Measurements from ENCODE around the gene POU6F1.
"Not testable (repeated sequence)": the region's sequence is repeated elsewhere in the genome, so short reads cannot be mapped to it uniquely, and the experiment has no call there.

POU6F1 gene

DNA sequence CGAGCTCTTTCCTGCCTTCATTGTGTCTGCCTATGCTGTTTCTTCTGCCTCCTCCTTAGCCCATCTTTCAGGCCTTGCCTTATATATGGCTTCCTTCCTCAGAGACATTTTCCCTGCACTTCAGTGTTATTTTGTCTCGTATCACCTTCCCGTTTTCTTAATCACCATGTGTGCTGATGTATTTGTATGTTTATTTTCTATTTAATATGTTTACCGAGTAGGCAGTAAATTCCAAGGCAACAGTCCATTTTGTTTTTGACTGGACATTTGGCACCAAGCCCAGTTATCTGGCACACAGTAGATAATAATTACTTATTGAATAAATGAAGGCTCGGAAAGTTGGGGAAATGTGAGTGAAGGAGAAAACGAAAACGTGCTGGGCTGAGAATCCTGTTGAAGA lies 4.6 kb upstream of the POU6F1 start:
- TF ChIP-seq POLR2AphosphoS5 (IDR thresholded peaks at IDR 0.05; ENCODE audit: low read depth), result no peak
- TF ChIP-seq, protein P1, sequence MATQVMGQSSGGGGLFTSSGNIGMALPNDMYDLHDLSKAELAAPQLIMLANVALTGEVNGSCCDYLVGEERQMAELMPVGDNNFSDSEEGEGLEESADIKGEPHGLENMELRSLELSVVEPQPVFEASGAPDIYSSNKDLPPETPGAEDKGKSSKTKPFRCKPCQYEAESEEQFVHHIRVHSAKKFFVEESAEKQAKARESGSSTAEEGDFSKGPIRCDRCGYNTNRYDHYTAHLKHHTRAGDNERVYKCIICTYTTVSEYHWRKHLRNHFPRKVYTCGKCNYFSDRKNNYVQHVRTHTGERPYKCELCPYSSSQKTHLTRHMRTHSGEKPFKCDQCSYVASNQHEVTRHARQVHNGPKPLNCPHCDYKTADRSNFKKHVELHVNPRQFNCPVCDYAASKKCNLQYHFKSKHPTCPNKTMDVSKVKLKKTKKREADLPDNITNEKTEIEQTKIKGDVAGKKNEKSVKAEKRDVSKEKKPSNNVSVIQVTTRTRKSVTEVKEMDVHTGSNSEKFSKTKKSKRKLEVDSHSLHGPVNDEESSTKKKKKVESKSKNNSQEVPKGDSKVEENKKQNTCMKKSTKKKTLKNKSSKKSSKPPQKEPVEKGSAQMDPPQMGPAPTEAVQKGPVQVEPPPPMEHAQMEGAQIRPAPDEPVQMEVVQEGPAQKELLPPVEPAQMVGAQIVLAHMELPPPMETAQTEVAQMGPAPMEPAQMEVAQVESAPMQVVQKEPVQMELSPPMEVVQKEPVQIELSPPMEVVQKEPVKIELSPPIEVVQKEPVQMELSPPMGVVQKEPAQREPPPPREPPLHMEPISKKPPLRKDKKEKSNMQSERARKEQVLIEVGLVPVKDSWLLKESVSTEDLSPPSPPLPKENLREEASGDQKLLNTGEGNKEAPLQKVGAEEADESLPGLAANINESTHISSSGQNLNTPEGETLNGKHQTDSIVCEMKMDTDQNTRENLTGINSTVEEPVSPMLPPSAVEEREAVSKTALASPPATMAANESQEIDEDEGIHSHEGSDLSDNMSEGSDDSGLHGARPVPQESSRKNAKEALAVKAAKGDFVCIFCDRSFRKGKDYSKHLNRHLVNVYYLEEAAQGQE (IDR thresholded peaks at IDR 0.05; ENCODE audit: insufficient replicate concordance, low read depth), result no peak
- no peak for TF ChIP-seq GABPA (IDR thresholded peaks at IDR 0.05; ENCODE audit: low read depth)
- TF ChIP-seq SPI1 (IDR thresholded peaks at IDR 0.05; ENCODE audit: borderline replicate concordance, low read depth), result no peak
- TF ChIP-seq, protein P2, sequence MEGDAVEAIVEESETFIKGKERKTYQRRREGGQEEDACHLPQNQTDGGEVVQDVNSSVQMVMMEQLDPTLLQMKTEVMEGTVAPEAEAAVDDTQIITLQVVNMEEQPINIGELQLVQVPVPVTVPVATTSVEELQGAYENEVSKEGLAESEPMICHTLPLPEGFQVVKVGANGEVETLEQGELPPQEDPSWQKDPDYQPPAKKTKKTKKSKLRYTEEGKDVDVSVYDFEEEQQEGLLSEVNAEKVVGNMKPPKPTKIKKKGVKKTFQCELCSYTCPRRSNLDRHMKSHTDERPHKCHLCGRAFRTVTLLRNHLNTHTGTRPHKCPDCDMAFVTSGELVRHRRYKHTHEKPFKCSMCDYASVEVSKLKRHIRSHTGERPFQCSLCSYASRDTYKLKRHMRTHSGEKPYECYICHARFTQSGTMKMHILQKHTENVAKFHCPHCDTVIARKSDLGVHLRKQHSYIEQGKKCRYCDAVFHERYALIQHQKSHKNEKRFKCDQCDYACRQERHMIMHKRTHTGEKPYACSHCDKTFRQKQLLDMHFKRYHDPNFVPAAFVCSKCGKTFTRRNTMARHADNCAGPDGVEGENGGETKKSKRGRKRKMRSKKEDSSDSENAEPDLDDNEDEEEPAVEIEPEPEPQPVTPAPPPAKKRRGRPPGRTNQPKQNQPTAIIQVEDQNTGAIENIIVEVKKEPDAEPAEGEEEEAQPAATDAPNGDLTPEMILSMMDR (IDR thresholded peaks at IDR 0.05; ENCODE audit: insufficient read depth, low read length), result no peak
- no peak for DNase-seq (ENCODE audit: low read depth in 1 of 2, low spot score in 1 of 2)
- Histone ChIP-seq H3K27me3 (ENCODE audit: insufficient read depth, poor library complexity, severe bottlenecking) (no peaks in the 10 kb centered on the region), H3K27ac (replicated peaks) (no peak overlapping the region), H3K4me3 (replicated peaks; ENCODE audit: insufficient read depth, low read length) (no peak overlapping the region)

DNA sequence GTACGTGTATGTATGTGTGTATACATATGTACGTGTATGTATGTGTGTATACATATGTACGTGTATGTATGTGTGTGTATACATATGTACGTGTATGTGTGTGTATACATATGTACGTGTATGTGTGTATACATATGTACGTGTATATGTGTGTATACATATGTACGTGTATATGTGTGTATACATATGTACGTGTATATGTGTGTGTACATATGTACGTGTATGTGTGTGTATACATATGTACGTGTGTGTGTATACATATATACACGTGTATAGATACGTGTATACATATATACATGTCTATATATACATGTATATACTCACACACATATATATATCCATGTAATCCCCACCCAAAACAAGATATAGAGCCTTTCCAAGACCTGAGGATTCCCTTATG lies 2.0 kb upstream of the POU6F1 start:
- not testable (repeated sequence) for H3K4me3 ChIP-seq (replicated peaks; ENCODE audit: insufficient read depth, low read length); H3K27ac ChIP-seq (replicated peaks)

DNA sequence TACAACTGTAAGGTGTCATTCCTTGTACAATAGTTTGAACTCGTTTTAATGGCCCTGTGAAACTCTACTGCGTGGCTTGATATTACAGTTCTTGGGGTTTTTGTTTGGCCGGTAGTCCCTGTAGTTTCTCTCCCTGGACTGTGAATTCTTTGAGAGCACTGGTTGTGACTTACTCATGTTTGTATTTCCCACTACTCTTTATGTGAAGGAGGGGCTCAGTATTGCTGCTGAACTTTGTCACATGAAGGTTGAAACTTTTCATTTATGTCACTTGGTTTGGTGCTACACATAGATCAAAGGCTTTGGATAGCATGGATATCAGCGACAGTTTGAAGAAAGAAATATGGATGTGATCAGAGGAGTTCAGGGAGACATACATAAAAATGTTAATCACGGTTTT lies 1.5 kb upstream of the POU6F1 start:
- Histone ChIP-seq H3K4me3 (replicated peaks; ENCODE audit: insufficient read depth, low read length) (no peak overlapping the region), H3K27me3 (ENCODE audit: insufficient read depth, poor library complexity, severe bottlenecking) (no peaks in the 10 kb centered on the region), H3K27ac (replicated peaks) (no peak overlapping the region)
- DNase-seq (ENCODE audit: low read depth in 1 of 2, low spot score in 1 of 2), result no peak
- TF ChIP-seq, protein P2 (IDR thresholded peaks at IDR 0.05; ENCODE audit: insufficient read depth, low read length), result no peak
- TF ChIP-seq GABPA (IDR thresholded peaks at IDR 0.05; ENCODE audit: low read depth), result no peak
- TF ChIP-seq, protein P1 (IDR thresholded peaks at IDR 0.05; ENCODE audit: insufficient replicate concordance, low read depth), result no peak
- no peak for TF ChIP-seq POLR2AphosphoS5 (IDR thresholded peaks at IDR 0.05; ENCODE audit: low read depth)
- TF ChIP-seq SPI1 (IDR thresholded peaks at IDR 0.05; ENCODE audit: borderline replicate concordance, low read depth), result no peak

More for the DNA sequence above, 2.0 kb upstream of the POU6F1 start:
- H3K27me3 ChIP-seq (ENCODE audit: insufficient read depth, poor library complexity, severe bottlenecking); DNase-seq (ENCODE audit: low read depth in 1 of 2, low spot score in 1 of 2): not testable (repeated sequence)

DNA sequence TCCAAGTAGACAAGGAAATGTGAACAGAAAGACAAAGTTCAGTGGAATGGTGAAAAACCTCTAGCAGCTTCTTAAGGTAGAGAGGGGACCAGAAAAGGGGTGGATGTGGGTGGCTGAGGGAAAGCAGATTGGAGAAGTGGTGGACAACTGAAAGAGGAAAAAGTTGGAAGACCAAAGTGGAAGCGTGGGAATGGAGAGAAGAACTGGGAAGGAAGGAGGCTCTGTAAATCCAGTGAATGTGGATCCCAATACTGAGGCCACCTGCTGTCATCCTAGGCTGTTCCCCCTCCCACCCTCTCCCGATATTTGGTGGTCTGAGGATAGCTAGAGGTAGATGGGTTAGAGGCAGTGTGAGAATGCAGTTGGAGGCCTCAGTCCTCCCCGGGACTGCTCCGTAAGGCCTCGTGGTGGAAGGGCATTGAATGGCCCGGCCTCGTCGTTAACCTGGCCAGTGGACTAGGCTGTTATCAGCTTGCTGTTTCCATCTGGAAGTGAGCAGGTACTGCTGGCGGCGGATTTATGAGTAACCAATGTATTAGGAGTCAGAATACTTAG lies 822 bp upstream of the POU6F1 start:
- DNase-seq (ENCODE audit: low read depth in 1 of 2, low spot score in 1 of 2), result no peak
- Histone ChIP-seq H3K27me3 (ENCODE audit: insufficient read depth, poor library complexity, severe bottlenecking) (no peaks in the 10 kb centered on the region), H3K27ac (replicated peaks) (peak overlapping the region; percentile 68), H3K4me3 (replicated peaks; ENCODE audit: insufficient read depth, low read length) (peak overlapping the region; percentile 58)
- TF ChIP-seq, protein P2 (IDR thresholded peaks at IDR 0.05; ENCODE audit: insufficient read depth, low read length), result no peak
- no peak for TF ChIP-seq GABPA (IDR thresholded peaks at IDR 0.05; ENCODE audit: low read depth)
- TF ChIP-seq POLR2AphosphoS5 (IDR thresholded peaks at IDR 0.05; ENCODE audit: low read depth), result no peak
- no peak for TF ChIP-seq SPI1 (IDR thresholded peaks at IDR 0.05; ENCODE audit: borderline replicate concordance, low read depth)
- TF ChIP-seq, protein P1 (IDR thresholded peaks at IDR 0.05; ENCODE audit: insufficient replicate concordance, low read depth), result no peak

All from HL-60 (cell line).